Lower lobe of right lung (tissue), 2 donors: ENCODE measurements around the gene WDFY2. TPM values are rescaled to one million over a fixed set of nuclear protein-coding genes. Genes with fewer than 3 reads are reported as not detected.

Source experiments
- ATAC-seq, 2 donors: fragments of 200-7000 bp; cut with Tn5 transposase; one replicate each; pipeline ENCODE4 v1.9.1; 2020 to 2022; ENCODE audit warnings: mild to moderate bottlenecking in 2 of 2, moderate library complexity in 2 of 2
- DNase-seq: peaks from one replicate; pipeline ENCODE4 v3.0.0-alpha.2; 2020
- H3K27ac ChIP-seq: fragments of 200-600 bp; one replicate; pipeline ENCODE4 v1.8.0; 2022
- H3K27me3 ChIP-seq: fragments of 200-600 bp; one replicate; pipeline ENCODE4 v1.8.0; 2022; ENCODE audit warnings: low read depth
- H3K36me3 ChIP-seq: fragments of 200-600 bp; one replicate; pipeline ENCODE4 v1.8.0; 2022; ENCODE audit warnings: mild to moderate bottlenecking
- H3K4me1 ChIP-seq: fragments of 200-600 bp; one replicate; pipeline ENCODE4 v1.8.0; 2022
- H3K4me3 ChIP-seq: fragments of 200-600 bp; one replicate; pipeline ENCODE4 v1.8.0; 2022; ENCODE audit warnings: mild to moderate bottlenecking
- H3K9me3 ChIP-seq: fragments of 200-600 bp; one replicate; pipeline ENCODE4 v1.8.0; 2022
- intact Hi-C: fragments of 100-400 bp; cut with DNase I; formaldehyde crosslinking; loops from one replicate; pipeline ENCODE4 v1.11.0; 2022
- total RNA-seq: library from RNA; stranded (reverse); fragmentation: NEBNext Ultra II Directional; extraction: Animal tissue kit (Norgen Biotek cat#: 25700); gene quantifications from one replicate; pipeline ENCODE4 v1.2.1, GENCODE V29; 2021
- TF ChIP-seq, protein P1 (sequence below): fragments of 200-600 bp; IDR thresholded peaks from one replicate; pipeline ENCODE4 v1.8.0; 2022; ENCODE audit warnings: antibody characterized with exemption, mild to moderate bottlenecking
- donor health status: DM: no; HTN: yes; CAD: no; lungs with severe emphysema.

Gene WDFY2
- total RNA-seq, 1 donor from 2014 or later, result 16.6 TPM

DNA sequence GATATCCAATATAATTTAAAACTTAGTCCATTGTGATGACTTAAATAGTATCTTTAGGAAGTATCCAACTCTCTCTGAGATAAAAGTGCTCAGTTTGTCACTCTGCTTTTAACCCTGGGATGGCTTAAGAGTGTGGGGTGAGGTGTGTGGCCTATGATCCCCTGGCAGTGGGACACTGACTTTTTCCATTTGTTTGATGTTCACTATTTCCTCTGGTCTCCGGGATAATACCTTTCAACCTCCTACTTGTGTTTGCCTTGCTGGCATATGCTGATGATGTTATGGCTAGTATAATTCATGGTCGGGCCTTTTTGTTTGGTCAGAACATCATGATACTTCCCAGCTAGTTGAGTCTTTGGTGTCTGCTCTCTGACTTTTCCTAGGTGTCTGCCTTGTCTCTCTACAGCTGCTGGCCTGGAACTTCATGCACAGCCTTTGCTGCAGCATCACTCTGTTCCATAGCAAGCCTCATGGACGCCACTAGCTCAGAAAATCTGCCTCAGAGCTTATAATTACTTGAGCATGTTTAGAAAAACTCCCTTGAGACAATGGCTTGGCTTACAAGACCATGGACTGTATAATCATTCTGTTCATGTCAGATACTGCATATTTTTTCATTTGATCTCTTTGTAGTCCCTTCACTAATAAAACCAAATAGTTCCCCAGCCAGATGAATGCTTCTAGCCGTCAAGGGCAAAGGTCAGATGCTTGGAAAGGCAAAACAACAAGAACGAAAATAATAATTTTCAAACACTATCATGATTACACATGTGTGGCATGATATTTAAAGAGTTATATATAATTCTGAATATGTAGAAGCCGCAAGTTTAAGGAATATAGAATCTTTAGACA, 75.2 kb downstream of the WDFY2 start:
- intact Hi-C loops, result no loop called here
- TF ChIP-seq, protein P1, sequence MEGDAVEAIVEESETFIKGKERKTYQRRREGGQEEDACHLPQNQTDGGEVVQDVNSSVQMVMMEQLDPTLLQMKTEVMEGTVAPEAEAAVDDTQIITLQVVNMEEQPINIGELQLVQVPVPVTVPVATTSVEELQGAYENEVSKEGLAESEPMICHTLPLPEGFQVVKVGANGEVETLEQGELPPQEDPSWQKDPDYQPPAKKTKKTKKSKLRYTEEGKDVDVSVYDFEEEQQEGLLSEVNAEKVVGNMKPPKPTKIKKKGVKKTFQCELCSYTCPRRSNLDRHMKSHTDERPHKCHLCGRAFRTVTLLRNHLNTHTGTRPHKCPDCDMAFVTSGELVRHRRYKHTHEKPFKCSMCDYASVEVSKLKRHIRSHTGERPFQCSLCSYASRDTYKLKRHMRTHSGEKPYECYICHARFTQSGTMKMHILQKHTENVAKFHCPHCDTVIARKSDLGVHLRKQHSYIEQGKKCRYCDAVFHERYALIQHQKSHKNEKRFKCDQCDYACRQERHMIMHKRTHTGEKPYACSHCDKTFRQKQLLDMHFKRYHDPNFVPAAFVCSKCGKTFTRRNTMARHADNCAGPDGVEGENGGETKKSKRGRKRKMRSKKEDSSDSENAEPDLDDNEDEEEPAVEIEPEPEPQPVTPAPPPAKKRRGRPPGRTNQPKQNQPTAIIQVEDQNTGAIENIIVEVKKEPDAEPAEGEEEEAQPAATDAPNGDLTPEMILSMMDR, result no peak
- no peak for ATAC-seq
- H3K27ac ChIP-seq, result no peak overlapping the region
- H3K27me3 ChIP-seq, result no peaks in the 10 kb centered on the region
- H3K4me3 ChIP-seq, result no peak overlapping the region
- no peaks in the 10 kb centered on the region for H3K4me1 ChIP-seq
- DNase-seq, result no peak
- H3K9me3 ChIP-seq, result no peaks in the 10 kb centered on the region
- no peaks in the 10 kb centered on the region for H3K36me3 ChIP-seq

- H3K4me1 ChIP-seq, result no peaks in the 10 kb centered on the region
- intact Hi-C loops, result no loop called here
- no peaks in the 10 kb centered on the region for H3K27me3 ChIP-seq
- no peak overlapping the region for H3K4me3 ChIP-seq
- ATAC-seq, result no peak
- H3K9me3 ChIP-seq, result no peaks in the 10 kb centered on the region
- no peaks in the 10 kb centered on the region for H3K36me3 ChIP-seq
- TF ChIP-seq, protein P1, result no peak
- no peak for DNase-seq
- H3K27ac ChIP-seq, result no peak overlapping the region
Observed at GRCh38 chr13:51660813-51661212, 76.6 kb downstream of the WDFY2 start.

- TF ChIP-seq, protein P1, result no peak
- no peaks in the 10 kb centered on the region for H3K9me3 ChIP-seq
- intact Hi-C loops, result no loop called here
- DNase-seq, result no peak
- no peak overlapping the region for H3K27ac ChIP-seq
- no peaks in the 10 kb centered on the region for H3K36me3 ChIP-seq
- H3K4me3 ChIP-seq, result no peak overlapping the region
- ATAC-seq, result no peak
- no peaks in the 10 kb centered on the region for H3K27me3 ChIP-seq
- H3K4me1 ChIP-seq, result no peaks in the 10 kb centered on the region
Observed at GRCh38 chr13:51663973-51664957, 80.0 kb downstream of the WDFY2 start.

GRCh38 chr13:51665456-51665855, 81.2 kb downstream of the WDFY2 start:
- no peaks in the 10 kb centered on the region for H3K36me3 ChIP-seq
- H3K27ac ChIP-seq, result no peak overlapping the region
- H3K9me3 ChIP-seq, result no peaks in the 10 kb centered on the region
- TF ChIP-seq, protein P1, result no peak
- ATAC-seq (no peak), DNase-seq (no peak)
- intact Hi-C loops, result no loop called here
- H3K4me1 ChIP-seq, result no peaks in the 10 kb centered on the region
- no peak overlapping the region for H3K4me3 ChIP-seq
- no peaks in the 10 kb centered on the region for H3K27me3 ChIP-seq

- no peaks in the 10 kb centered on the region for H3K36me3 ChIP-seq
- DNase-seq, result no peak
- no peak overlapping the region for H3K27ac ChIP-seq
- intact Hi-C loops, result no loop called here
- H3K27me3 ChIP-seq, result no peaks in the 10 kb centered on the region
- H3K9me3 ChIP-seq, result no peaks in the 10 kb centered on the region
- ATAC-seq, result no peak
- no peak overlapping the region for H3K4me3 ChIP-seq
- TF ChIP-seq, protein P1, result no peak
- no peaks in the 10 kb centered on the region for H3K4me1 ChIP-seq
Observed at GRCh38 chr13:51666374-51666773, 82.1 kb downstream of the WDFY2 start.
